ENCODE data around the gene CDC42EP1.
"Not testable (repeated sequence)": the region's sequence is repeated elsewhere in the genome, so short reads cannot be mapped to it uniquely, and the experiment has no call there.

Gene CDC42EP1

GRCh38 chr22:37608477-37609239, 48.4 kb downstream of the CDC42EP1 start, which contains the start of gene GGA1:
Gene GGA1 (plus strand): TSS chr22:37608834. CDS start chr22:37608861, 27 bp downstream.
- peak within 1 kb of the TSS; percentile 88 for H3K4me3 ChIP-seq (replicated peaks; ENCODE audit: low read depth, low read length)
- TF ChIP-seq CTCF (IDR thresholded peaks at IDR 0.05; ENCODE audit: low read length, missing control alignments), result no peak
- peak; percentile 99 for DNase-seq (ENCODE audit: low read depth)

- H3K4me3 ChIP-seq (replicated peaks; ENCODE audit: low read depth, low read length), result peak overlapping the region; percentile 88
- DNase-seq (ENCODE audit: low read depth), result peak; percentile 21
- no peak for TF ChIP-seq CTCF (IDR thresholded peaks at IDR 0.05; ENCODE audit: low read length, missing control alignments)
Observed at GRCh38 chr22:37609240-37610152, 49.2 kb downstream of the CDC42EP1 start.

GRCh38 chr22:37610153-37610475, 49.8 kb downstream of the CDC42EP1 start:
- not testable (repeated sequence) for DNase-seq (ENCODE audit: low read depth)
- H3K4me3 ChIP-seq (replicated peaks; ENCODE audit: low read depth, low read length), result peak overlapping the region; percentile 88

- DNase-seq (ENCODE audit: low read depth), result no peak
- TF ChIP-seq CTCF (IDR thresholded peaks at IDR 0.05; ENCODE audit: low read length, missing control alignments), result no peak
- H3K4me3 ChIP-seq (replicated peaks; ENCODE audit: low read depth, low read length), result no peak overlapping the region
Observed at GRCh38 chr22:37610480-37611129, 50.3 kb downstream of the CDC42EP1 start.

GRCh38 chr22:37611207-37611606, 50.9 kb downstream of the CDC42EP1 start:
- no peak overlapping the region for H3K4me3 ChIP-seq (replicated peaks; ENCODE audit: low read depth, low read length)
- no peak for DNase-seq (ENCODE audit: low read depth)

GRCh38 chr22:37616201-37617083, 56.2 kb downstream of the CDC42EP1 start:
- no peak overlapping the region for H3K4me3 ChIP-seq (replicated peaks; ENCODE audit: low read depth, low read length)
- no peak for DNase-seq (ENCODE audit: low read depth)
- no peak for TF ChIP-seq CTCF (IDR thresholded peaks at IDR 0.05; ENCODE audit: low read length, missing control alignments)

More at GRCh38 chr22:37611207-37611606, 50.9 kb downstream of the CDC42EP1 start:
- TF ChIP-seq CTCF (IDR thresholded peaks at IDR 0.05; ENCODE audit: low read length, missing control alignments), result no peak

All from fibroblast of pulmonary artery (primary cell).